ENCODE measurements around the gene EPB41L4A.
"Not testable (repeated sequence)": the region's sequence is repeated elsewhere in the genome, so short reads cannot be mapped to it uniquely, and the experiment has no call there.

EPB41L4A gene

DNA sequence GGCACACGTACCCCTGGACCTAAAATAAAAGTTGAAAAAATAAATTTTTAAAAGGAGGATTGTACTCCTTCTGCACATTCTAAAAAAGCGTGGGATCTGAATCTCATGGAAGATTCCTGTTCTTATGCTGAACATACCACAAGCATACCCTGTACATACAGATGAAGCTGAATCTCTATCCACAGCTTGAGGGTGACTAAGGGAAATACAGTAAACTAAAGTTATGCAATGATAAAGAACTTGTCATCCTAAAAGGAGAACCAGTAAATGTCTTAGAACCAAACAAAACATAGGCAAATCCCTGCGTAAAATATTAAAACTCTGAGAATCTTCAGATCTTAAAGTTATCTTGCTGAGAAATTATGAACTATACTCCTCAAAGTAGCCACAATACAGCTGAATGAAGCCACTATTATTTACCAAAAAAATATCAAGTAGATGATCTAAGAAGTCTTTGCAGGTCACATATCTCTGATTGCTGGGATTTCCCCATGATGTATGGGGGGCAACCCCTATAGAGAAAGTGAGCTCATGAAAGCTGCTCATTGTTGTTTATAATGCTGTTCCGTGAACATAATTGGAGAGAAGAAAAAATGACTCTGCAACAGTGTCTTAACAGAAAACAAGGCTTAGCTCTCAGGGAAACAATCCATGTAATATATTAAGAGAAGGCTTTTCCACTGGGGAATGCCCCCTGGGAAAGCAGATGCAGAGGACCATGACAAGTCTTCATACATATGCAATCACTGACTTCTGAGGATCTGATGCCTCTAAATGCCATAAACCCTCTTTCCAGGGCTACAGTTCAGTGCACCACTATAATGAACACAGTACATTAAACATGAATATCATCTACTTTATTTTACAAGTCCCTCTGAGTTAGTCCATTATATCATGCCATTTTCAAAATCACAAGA lies 210.1 kb downstream of the EPB41L4A start:
- DNase-seq (ENCODE audit: low spot score) = no peak

DNA sequence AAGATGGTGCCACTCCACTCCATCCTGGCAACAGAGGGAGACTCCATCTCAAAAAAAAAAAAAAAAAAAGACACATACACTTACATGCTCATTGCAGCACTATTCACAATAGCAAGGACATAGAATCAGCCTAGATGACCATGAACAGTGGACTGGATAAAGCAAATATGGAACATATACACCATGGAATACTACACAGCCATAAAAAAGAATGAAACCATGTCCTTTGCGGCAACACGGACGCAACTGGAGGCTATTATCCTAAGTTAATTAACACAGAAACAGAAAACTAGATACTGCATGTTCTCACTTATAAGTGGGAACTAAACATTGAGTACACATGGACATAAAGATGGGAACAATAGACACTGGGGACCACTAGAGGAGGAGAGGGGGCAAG lies 210.9 kb downstream of the EPB41L4A start:
- not testable (repeated sequence) for DNase-seq (ENCODE audit: low spot score)

DNA sequence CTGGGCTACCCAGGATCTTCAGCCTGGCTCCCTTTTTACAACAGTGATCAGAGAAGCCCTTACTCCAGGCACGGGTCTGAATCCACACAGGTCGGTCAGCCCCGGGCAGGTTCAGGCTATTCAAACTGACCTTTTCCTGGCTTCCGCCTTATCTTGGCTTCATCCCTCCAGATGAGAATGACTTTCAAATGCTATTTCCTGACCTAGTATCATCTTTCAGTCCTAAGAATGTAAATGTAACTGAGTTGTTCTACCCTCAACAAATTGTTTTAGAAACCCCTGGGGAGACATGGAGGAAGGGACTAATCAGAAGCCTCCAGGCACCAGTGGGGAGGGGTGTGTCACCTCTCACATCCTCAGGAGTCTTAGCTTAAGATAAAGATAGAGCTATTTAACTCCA lies 213.2 kb downstream of the EPB41L4A start:
- DNase-seq (ENCODE audit: low spot score) = no peak

DNA sequence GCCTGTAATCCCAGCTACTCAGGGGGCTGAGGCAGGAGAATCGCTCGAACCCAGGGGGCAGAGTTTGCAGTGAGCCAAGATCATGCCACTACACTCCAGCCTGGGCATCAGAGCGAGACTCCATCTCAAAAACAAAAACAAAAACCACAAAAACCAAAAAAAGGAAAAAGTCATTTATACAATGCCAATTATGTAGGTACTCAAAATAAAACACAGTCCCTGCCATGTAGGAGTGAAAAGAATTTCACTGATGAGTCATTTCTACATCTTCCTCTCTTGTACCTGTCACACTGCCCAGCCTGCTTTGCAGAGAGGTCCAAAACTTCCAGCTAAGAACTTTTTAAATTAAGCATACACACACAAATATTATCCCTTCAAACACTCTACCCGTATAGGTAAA lies 215.8 kb downstream of the EPB41L4A start:
- DNase-seq (ENCODE audit: low spot score) = no peak

DNA sequence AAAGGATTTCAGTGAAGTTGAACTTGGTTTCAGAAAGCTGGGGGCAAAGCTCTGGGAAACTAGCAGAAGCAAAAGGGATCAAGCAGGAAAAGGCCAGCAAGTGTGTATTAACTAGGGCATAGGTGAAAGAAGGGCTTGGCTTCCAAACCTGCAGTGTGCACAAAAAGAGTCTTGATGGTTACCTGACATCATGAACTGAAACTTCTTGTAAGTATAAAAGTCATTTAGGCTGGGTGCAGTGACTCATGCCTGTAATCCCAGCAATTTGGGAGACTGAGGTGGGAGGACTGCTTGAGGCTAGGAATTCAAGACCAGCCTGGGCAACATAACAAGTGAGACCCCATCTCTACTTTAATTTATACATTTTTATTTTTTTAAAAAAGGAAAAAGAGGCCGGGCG lies 216.4 kb downstream of the EPB41L4A start:
- no peak for DNase-seq (ENCODE audit: low spot score)

DNA sequence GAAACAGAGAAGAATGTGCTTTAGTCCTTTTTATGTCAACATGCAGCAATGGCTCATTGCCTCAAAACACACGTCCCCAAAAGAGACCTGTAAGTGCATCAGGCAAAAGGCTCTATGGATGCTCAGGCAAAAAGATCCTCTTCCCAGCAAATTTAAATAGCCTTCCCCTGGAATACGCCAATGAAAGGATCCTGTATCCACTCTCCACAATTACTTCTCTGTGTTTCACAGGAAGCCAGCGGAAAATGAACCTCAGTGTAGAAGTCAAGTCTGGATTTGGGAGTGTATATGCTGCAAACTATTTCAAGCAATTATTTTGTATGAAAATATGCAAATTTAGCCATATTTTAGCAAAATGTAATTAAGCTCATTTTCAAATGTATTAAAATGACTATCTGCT lies 217.9 kb downstream of the EPB41L4A start:
- DNase-seq (ENCODE audit: low spot score) = no peak

DNA sequence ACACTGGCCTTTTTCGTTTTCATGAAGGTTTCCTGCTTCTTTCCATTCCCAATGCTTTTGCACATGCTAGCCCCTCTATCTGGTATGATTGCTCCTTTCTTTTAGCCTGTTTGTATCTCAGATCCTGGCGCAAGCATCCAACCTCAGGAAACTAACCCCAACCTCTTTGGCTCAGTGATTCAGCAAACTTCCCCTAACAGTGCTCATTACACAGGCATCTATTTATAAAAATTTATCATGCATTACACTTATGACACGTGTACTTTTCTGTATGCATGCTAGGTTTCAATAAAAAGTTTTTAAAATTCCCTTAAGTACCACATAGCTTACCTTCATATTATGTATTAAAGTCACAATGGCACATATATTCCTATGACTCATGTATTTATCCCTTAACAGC lies 218.9 kb downstream of the EPB41L4A start:
- no peak for DNase-seq (ENCODE audit: low spot score)

- DNase-seq (ENCODE audit: low spot score) = no peak
Observed at GRCh38 chr5:112196584-112196983, 222.5 kb downstream of the EPB41L4A start.

DNA sequence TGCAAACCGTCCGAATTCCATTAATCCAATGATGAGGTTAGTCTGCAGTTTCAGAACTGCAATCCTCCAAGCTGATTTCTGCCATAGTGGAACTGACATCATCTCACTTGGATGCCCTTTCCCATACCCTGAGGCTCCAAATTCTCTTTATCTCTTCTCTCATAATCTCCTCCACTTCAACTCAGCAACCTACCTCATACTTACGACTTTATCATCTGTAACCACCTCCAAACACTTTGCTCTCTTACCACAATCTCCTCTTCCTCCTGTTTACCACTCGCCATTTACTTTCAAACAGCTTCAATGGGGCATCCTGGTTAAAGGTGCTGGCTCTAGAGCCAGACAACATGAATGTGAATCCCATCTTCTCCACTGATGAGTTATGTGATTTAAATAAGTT lies 223.2 kb downstream of the EPB41L4A start:
- DNase-seq (ENCODE audit: low spot score) = no peak

- no peak for DNase-seq (ENCODE audit: low spot score)
Observed at GRCh38 chr5:112192866-112193265, 226.2 kb downstream of the EPB41L4A start.

DNA sequence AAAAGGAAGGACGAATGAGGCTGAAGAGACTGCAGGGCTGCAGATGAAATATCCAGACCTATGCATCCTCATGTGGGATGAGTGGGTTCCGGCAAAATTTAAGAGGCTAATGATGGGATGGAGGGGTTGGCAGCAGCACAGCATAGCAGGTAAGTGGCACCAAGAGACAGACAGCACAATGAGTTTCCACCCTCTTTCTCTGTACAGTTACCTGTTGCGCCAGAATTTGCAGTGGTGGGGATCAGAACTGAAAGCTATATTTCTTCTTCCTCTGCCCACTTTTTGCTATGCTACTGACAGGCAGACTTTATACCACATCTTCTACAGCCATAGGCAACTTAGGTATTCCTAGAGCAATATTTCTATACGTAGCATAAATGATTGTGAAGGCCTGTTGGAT lies 227.0 kb downstream of the EPB41L4A start:
- no peak for DNase-seq (ENCODE audit: low spot score)

- no peak for DNase-seq (ENCODE audit: low spot score)
Observed at GRCh38 chr5:112189391-112189790, 229.7 kb downstream of the EPB41L4A start.

GRCh38 chr5:112186401-112186990 lies 232.6 kb downstream of the EPB41L4A start:
- peak; percentile 15 for DNase-seq (ENCODE audit: low spot score)

GRCh38 chr5:112183874-112184273 lies 235.2 kb downstream of the EPB41L4A start:
- no peak for DNase-seq (ENCODE audit: low spot score)

DNA sequence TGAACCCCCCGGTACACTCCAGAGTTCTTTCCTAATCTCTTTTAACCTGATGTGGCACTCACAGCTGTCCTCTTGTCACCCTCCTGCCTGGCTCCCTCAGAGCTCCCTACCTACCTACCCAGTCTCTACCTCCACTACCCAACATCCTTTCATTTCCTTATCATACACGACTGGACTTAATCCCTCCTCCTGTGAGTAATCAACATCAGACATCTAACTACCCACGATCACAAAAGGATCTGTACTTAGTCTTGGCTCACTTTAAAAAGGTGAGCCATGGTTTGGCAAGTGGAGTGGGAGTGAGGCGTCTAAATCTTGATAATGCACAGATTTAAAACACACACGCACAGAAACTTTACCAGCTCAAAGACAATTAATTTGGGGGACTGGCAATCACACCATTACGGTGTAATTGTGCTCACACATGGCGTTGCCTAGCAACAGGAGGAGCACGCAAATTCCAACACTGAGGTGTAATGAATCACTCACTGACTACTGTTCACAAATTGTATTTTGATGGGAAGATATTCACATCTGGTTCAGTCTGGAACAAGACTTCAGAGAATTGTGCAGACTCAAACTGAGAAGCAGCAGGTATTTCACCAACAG lies 235.9 kb downstream of the EPB41L4A start:
- DNase-seq (ENCODE audit: low spot score) = no peak

DNA sequence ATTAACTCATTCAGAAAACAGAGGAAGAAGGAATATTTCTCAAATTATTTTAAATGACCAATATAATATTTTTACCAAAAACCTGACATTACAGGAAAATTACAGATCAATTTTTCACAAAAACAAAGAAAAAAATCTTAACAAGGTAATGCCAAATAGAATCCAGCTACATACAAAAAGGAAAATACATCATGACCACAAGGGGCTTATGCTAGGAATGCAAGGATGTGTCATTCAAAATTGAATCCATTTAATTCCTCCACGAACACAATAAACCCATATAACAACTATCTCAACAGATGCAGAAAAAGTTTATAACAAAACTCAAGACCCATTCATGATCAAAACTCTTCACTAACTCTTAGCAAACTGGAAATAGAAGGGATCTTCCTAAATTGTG lies 239.8 kb downstream of the EPB41L4A start:
- no peak for DNase-seq (ENCODE audit: low spot score)

- DNase-seq (ENCODE audit: low spot score) = peak; percentile 28
Observed at GRCh38 chr5:112174959-112175594, 244.0 kb downstream of the EPB41L4A start.

DNA sequence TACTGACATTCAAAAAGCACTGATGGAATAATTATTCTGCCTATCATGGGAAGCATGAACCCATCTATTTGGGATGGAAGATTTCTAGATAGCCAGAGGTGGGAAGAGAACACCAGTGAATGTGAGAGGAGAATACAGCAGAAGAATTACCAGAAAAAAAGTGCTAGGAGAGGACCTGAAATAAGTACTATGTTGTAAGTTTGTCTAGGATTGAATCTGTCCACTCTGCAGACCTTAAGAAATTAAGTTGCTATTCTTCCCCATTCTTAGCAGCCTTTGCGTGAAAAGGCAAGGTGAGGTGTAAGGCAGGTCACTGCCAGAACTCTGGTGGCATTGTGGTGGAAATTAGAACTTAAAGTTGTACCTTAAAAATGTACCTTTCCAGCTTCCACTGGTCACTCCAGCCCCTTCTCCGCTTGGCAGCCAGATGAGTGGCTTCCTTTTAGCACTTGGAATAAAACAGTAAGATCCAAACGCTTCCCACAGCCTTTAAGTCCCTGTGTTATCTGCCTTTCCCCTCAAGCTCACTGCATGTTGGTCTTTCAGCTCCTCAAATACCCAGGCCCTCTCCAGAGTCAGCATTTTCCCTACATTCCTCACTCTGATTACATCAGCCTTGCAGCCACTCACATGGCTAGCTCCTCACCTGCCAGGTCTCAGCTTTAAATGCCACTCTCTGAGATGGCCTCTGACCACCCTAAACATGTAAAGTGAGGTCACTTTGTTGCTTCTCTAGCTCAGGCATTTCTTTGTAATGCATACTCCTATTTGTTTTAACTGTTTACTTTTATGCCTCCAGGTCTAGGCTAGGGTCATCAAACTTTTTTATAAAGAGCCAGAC lies 253.0 kb downstream of the EPB41L4A start:
- no peak for DNase-seq (ENCODE audit: low spot score)

GRCh38 chr5:112165399-112165798 lies 253.7 kb downstream of the EPB41L4A start:
- DNase-seq (ENCODE audit: low spot score) = no peak

GRCh38 chr5:112163435-112163834 lies 255.6 kb downstream of the EPB41L4A start:
- no peak for DNase-seq (ENCODE audit: low spot score)

GRCh38 chr5:112161392-112161748 lies 257.7 kb downstream of the EPB41L4A start:
- no peak for DNase-seq (ENCODE audit: low spot score)

Measured in HuH-7 (cell line).